Caki2 (cell line): ENCODE measurements around the gene PGAM2. TPM values are rescaled to one million over a fixed set of nuclear protein-coding genes. Genes with fewer than 3 reads are reported as not detected.

Source experiments
- DNase-seq: peaks from one replicate; pipeline ENCODE4 v3.0.0-alpha.2; 2015; ENCODE audit warnings: low read depth
- in situ Hi-C: cut with HindIII; loops from 2 replicates; pipeline ENCODE4 v1.10.0; 2016; ENCODE audit warnings: low sequenced_read_pairs, low pct_unique_long_range_greater_than_20kb, mixed read lengths
- total RNA-seq: library from RNA; depleted of rRNA; stranded (reverse); fragments of >200 nt; shearing (Covaris generic); gene quantifications from 2 replicates; pipeline ENCODE4 v1.2.3, GENCODE V29; 2014; ENCODE audit warnings: low replicate concordance

Gene PGAM2
- total RNA-seq, 1 experiment from 2014 or later = not detected

GRCh38 chr7:44094365-44094764 is 29.0 kb upstream of the PGAM2 start:
- no peak for DNase-seq
- in situ Hi-C loops = no loop called here

GRCh38 chr7:44093102-44093641 is 27.8 kb upstream of the PGAM2 start:
- DNase-seq = no peak
- in situ Hi-C loops = no loop called here

GRCh38 chr7:44087911-44088838 is 22.8 kb upstream of the PGAM2 start:
- no peak for DNase-seq
- in situ Hi-C loops = no loop called here

- no peak for DNase-seq
- in situ Hi-C loops = no loop called here
Measured at GRCh38 chr7:44086627-44087026, 21.3 kb upstream of the PGAM2 start.

GRCh38 chr7:44085546-44085945 is 20.2 kb upstream of the PGAM2 start:
- no peak for DNase-seq
- in situ Hi-C loops = no loop called here

- no peak for DNase-seq
- in situ Hi-C loops = no loop called here
Measured at GRCh38 chr7:44084701-44085100, 19.3 kb upstream of the PGAM2 start.

GRCh38 chr7:44083796-44084195 is 18.4 kb upstream of the PGAM2 start:
- in situ Hi-C loops = no loop called here
- no peak for DNase-seq

GRCh38 chr7:44082541-44083207 is 17.3 kb upstream of the PGAM2 start:
- in situ Hi-C loops = no loop called here

GRCh38 chr7:44081266-44081748 is 15.9 kb upstream of the PGAM2 start:
- in situ Hi-C loops = no loop called here
- DNase-seq = no peak

More at GRCh38 chr7:44082541-44083207, 17.3 kb upstream of the PGAM2 start:
- DNase-seq = peak; percentile 99

- in situ Hi-C loops = no loop called here
- DNase-seq = no peak
Measured at GRCh38 chr7:44080686-44081265, 15.4 kb upstream of the PGAM2 start.

- in situ Hi-C loops = no loop called here
- no peak for DNase-seq
Measured at GRCh38 chr7:44080118-44080517, 14.8 kb upstream of the PGAM2 start.

- no peak for DNase-seq
- in situ Hi-C loops = no loop called here
Measured at GRCh38 chr7:44079331-44080021, 14.1 kb upstream of the PGAM2 start.

- in situ Hi-C loops = no loop called here
- DNase-seq = peak; percentile 83
Measured at GRCh38 chr7:44078521-44078920, 13.2 kb upstream of the PGAM2 start.

GRCh38 chr7:44077681-44078091 is 12.3 kb upstream of the PGAM2 start:
- peak; percentile 34 for DNase-seq

GRCh38 chr7:44077061-44077460 is 11.7 kb upstream of the PGAM2 start:
- DNase-seq = no peak
- in situ Hi-C loops = no loop called here

More at GRCh38 chr7:44077681-44078091, 12.3 kb upstream of the PGAM2 start:
- in situ Hi-C loops = no loop called here

GRCh38 chr7:44076101-44076895 is 10.9 kb upstream of the PGAM2 start:
- DNase-seq = no peak
- in situ Hi-C loops = no loop called here

GRCh38 chr7:44075296-44076075 is 10.1 kb upstream of the PGAM2 start:
- in situ Hi-C loops = no loop called here
- DNase-seq = peak; percentile 40
